Measurements from ENCODE around the gene UAP1.

DNA sequence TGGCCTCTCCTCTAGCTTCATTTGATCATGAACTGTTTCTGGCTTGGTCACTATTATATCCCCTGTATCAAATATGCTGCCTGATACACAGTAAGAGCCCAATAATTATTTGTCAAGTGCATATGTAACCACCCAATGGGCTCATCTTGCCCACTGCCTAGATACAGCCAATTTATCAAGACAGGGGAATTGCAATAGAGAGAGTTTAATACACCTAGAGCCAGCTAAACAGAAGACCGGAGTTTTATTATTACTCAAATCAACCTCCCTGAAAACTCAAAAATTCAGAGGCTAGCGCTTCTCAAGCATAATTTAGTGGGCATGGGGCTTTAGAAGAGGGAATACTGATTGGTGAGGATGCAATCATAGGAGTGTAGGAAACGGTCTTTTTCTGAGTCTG is 18.3 kb upstream of the UAP1 start:
- TF ChIP-seq POLR2A (IDR thresholded peaks at IDR 0.05; ENCODE audit: low read depth, low read length) (no peak), EZH2 (IDR thresholded peaks at IDR 0.05; ENCODE audit: borderline replicate concordance, low read depth, low read length, severe bottlenecking) (no peak), POLR2AphosphoS5 (IDR thresholded peaks at IDR 0.05; ENCODE audit: insufficient read depth, low read depth, low read length) (no peak), GATA2 (IDR thresholded peaks at IDR 0.05; ENCODE audit: insufficient read depth, insufficient read length, low read depth, low read length) (no peak), MYC (IDR thresholded peaks at IDR 0.05; ENCODE audit: low read depth, low read length) (no peak), JUN (IDR thresholded peaks at IDR 0.05; ENCODE audit: borderline replicate concordance, insufficient read depth, insufficient read length, low read depth) (no peak)
- TF ChIP-seq, protein P1, sequence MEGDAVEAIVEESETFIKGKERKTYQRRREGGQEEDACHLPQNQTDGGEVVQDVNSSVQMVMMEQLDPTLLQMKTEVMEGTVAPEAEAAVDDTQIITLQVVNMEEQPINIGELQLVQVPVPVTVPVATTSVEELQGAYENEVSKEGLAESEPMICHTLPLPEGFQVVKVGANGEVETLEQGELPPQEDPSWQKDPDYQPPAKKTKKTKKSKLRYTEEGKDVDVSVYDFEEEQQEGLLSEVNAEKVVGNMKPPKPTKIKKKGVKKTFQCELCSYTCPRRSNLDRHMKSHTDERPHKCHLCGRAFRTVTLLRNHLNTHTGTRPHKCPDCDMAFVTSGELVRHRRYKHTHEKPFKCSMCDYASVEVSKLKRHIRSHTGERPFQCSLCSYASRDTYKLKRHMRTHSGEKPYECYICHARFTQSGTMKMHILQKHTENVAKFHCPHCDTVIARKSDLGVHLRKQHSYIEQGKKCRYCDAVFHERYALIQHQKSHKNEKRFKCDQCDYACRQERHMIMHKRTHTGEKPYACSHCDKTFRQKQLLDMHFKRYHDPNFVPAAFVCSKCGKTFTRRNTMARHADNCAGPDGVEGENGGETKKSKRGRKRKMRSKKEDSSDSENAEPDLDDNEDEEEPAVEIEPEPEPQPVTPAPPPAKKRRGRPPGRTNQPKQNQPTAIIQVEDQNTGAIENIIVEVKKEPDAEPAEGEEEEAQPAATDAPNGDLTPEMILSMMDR (IDR thresholded peaks at IDR 0.05; ENCODE audit: extremely low read depth in 1 of 2, insufficient read depth in 1 of 2, low read depth in 1 of 2, low read length in 2 of 2): no peak
- TF ChIP-seq, protein P2, sequence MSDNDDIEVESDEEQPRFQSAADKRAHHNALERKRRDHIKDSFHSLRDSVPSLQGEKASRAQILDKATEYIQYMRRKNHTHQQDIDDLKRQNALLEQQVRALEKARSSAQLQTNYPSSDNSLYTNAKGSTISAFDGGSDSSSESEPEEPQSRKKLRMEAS (IDR thresholded peaks at IDR 0.05; ENCODE audit: insufficient read depth, insufficient read length): no peak
